ENCODE measurements around the gene OR52B6.
"Not testable (repeated sequence)": the region's sequence is repeated elsewhere in the genome, so short reads cannot be mapped to it uniquely, and the experiment has no call there.

Gene OR52B6

GRCh38 chr11:5564259-5565019, 16.2 kb upstream of the OR52B6 start:
- H3K4me3 ChIP-seq (replicated peaks in 1 of 2; ENCODE audit: low read depth in 2 of 2, low read length in 2 of 2): no peak overlapping the region
- TF ChIP-seq CTCF (IDR thresholded peaks at IDR 0.05; ENCODE audit: low read depth, low read length): no peak
- DNase-seq (ENCODE audit: low read depth in 2 of 2): peak; percentile 1 to 22

DNA sequence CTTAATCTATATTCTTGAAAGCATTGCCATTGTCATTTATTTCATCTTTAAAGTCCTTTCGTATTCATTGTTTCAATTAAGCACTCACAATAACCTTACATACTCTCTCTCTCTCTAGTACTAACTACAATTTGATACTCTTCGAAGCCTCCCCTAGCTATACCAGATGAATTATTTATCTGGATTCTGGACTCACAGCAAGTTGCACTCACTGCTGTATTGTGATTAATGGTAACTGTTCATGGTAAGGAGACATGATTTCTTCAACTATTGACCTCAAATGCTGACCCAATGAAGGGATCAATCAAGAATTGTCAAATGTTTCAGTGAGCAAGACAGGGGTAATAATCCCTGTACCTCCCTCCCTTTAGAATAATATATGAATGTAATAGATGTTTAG, 6.0 kb upstream of the OR52B6 start:
- DNase-seq (ENCODE audit: low read depth in 2 of 2): no peak
- no peak for TF ChIP-seq CTCF (IDR thresholded peaks at IDR 0.05; ENCODE audit: low read depth, low read length)
- no peak overlapping the region for H3K4me3 ChIP-seq (replicated peaks in 1 of 2; ENCODE audit: low read depth in 2 of 2, low read length in 2 of 2)

- no peak for TF ChIP-seq CTCF (IDR thresholded peaks at IDR 0.05; ENCODE audit: low read depth, low read length)
- DNase-seq (ENCODE audit: low read depth in 2 of 2): no peak
- no peak overlapping the region for H3K4me3 ChIP-seq (replicated peaks in 1 of 2; ENCODE audit: low read depth in 2 of 2, low read length in 2 of 2)
These were observed 5.5 kb upstream of the OR52B6 start for GRCh38 chr11:5575152-5575551.

DNA sequence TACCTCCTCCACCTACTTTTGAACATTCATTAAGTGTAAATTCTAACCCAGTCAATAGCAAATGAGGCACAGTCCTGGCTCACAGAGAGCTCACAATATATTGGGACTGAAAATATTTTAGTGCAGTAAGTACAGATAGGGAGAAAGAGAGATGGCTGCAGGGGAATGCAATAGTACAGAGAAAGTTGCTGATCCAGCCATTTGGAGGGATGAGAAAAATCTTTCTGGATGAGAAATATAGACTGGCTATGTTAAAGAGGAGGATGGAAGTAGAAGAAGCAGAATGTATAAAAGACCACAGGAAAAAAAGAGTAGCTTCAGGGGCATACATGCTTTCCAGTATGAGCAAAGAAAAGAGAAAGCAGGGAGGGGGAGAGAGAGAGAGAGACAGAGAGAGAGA, 3.6 kb upstream of the OR52B6 start:
- no peak for TF ChIP-seq CTCF (IDR thresholded peaks at IDR 0.05; ENCODE audit: low read depth, low read length)
- H3K4me3 ChIP-seq (replicated peaks in 1 of 2; ENCODE audit: low read depth in 2 of 2, low read length in 2 of 2): no peak overlapping the region
- no peak for DNase-seq (ENCODE audit: low read depth in 2 of 2)

DNA sequence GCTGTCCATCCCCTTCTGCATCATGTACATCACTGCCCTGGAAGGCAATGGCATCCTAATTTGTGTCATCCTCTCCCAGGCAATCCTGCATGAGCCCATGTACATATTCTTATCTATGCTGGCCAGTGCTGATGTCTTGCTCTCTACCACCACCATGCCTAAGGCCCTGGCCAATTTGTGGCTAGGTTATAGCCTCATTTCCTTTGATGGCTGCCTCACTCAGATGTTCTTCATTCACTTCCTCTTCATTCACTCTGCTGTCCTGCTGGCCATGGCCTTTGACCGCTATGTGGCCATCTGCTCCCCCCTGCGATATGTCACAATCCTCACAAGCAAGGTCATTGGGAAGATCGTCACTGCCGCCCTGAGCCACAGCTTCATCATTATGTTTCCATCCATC, 337 bp downstream of the OR52B6 start:
- DNase-seq (ENCODE audit: low read depth in 2 of 2): no peak
- TF ChIP-seq CTCF (IDR thresholded peaks at IDR 0.05; ENCODE audit: low read depth, low read length): no peak
- H3K4me3 ChIP-seq (replicated peaks in 1 of 2; ENCODE audit: low read depth in 2 of 2, low read length in 2 of 2): no peak overlapping the region

DNA sequence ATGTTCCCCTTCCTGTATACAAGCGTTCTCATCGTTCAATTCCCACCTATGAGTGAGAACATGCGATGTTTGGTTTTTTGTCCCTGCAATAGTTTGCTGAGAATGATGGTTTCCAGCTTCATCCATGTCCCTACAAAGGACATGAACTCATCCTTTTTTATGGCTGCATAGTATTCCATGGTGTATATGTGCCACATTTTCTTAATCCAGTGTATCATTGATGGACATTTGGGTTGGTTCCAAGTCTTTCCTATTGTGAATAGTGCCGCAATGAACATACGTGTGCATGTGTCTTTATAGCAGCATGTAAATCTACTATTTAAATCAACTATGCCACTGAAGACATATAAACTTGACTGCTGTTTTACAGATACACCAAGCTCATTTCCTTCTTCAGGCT, 3.8 kb downstream of the OR52B6 start:
- H3K4me3 ChIP-seq (replicated peaks in 1 of 2; ENCODE audit: low read depth in 2 of 2, low read length in 2 of 2); DNase-seq (ENCODE audit: low read depth in 2 of 2): not testable (repeated sequence)

- not testable (repeated sequence) for DNase-seq (ENCODE audit: low read depth in 2 of 2); H3K4me3 ChIP-seq (replicated peaks in 1 of 2; ENCODE audit: low read depth in 2 of 2, low read length in 2 of 2)
These were observed 9.2 kb downstream of the OR52B6 start for GRCh38 chr11:5589906-5590305.

DNA sequence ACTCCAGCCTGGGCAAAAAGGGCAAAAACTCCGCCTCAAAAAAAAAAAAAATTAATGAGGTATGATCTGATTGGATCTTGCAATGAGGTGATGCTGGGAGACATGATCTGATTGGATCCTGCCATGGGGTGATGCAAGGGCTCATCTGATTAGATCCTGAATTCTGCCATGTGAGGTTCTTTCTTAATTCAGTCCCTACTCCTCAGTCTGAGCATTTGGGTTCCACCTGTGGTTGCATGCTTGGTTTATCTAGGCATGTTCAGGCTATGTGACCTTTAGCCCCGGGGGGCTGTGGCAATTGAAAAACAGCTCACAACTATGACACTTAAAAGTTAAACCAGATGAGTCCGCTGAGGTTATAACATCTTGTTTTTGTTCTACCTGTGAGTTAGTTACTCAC, 10.9 kb downstream of the OR52B6 start:
- no peak for DNase-seq (ENCODE audit: low read depth in 2 of 2)
- H3K4me3 ChIP-seq (replicated peaks in 1 of 2; ENCODE audit: low read depth in 2 of 2, low read length in 2 of 2): no peak overlapping the region
- no peak for TF ChIP-seq CTCF (IDR thresholded peaks at IDR 0.05; ENCODE audit: low read depth, low read length)
